ENCODE measurements around the gene RDM1.

DNA sequence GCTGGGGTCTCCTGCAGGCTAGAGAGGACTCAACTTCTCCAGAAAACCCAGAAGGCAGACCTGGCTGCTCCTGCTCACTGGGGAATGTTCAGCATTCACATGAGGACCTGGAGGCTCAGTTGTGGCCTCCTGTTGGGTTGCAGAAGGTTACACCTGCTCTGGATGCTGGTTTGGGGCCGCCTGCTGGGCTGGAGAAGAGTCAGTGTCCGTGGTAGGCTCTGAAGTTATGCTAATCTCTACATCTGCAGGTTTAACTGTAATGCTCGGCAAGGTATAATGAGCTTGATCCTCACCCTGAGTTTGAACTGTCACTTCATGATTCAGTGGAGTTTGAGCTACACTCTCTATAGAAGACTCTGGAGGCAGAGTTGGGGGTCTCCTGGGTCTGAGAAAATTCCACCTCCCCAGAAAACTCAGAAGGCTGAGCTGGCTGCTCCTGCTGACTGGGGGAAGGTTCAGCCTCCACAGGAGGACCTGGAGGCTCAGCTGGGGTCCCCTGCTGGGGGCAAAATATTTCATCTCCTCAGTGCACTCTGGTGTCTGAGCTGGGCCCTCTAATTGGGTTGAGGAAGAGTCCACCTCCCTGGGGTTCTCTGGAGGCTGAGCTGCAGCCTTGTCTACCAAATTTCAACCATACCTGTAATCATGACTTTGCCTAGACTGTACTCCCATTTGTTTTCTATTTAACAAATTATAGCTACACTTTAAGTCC is 23.5 kb downstream of the RDM1 start:
- TF ChIP-seq CTCF (IDR thresholded peaks at IDR 0.05): no peak
- no peak for TF ChIP-seq POLR2AphosphoS5 (IDR thresholded peaks at IDR 0.05; ENCODE audit: insufficient read depth in 1 of 2, low read depth in 1 of 2)
- no peak for TF ChIP-seq POLR2A (IDR thresholded peaks at IDR 0.05)

All from vagina (tissue), 2 donors.